Natural killer cell treated with Interleukin-12 subunit alpha and Interleukin-12 subunit beta and Interleukin-15 and Interleukin-18, amount 100 ng/mL, for 72 hours (primary cell): ENCODE results near the gene IPO11. TPM values are rescaled to one million over a fixed set of nuclear protein-coding genes. Genes with fewer than 3 reads are reported as not detected.

Experiments used
- ATAC-seq, 2 donors: fragments of 150-1000 bp; cut with Tn5 transposase in 1 of 2; sonication (Bioruptor Pico), chemical (Tn5 transposase) in 1 of 2; 2 replicates each; pipeline ENCODE4 v1.10.0; 2021
- DNase-seq: peaks from one replicate; pipeline ENCODE4 v3.0.0; 2022; ENCODE audit warnings: low spot score
- H3K27ac Mint-ChIP-seq, 2 donors: 1 replicate in 1 of 2; 2 replicates in 1 of 2; pipeline ENCODE4 v1.8.0; 2022; ENCODE audit warnings: mixed read lengths in 2 of 2, mild to moderate bottlenecking in 1 of 2, moderate library complexity in 1 of 2
- H3K27me3 Mint-ChIP-seq, 2 donors: 1 replicate in 1 of 2; 2 replicates in 1 of 2; pipeline ENCODE4 v1.8.0; 2022; ENCODE audit warnings: mixed read lengths in 2 of 2
- H3K36me3 Mint-ChIP-seq: one replicate; pipeline ENCODE4 v1.8.0; 2022; ENCODE audit warnings: mixed read lengths
- H3K4me1 Mint-ChIP-seq, 2 donors: 1 replicate in 1 of 2; 2 replicates in 1 of 2; pipeline ENCODE4 v1.8.0; 2022; ENCODE audit warnings: low read depth in 2 of 2, mixed read lengths in 2 of 2, mild to moderate bottlenecking in 1 of 2
- H3K4me3 Mint-ChIP-seq: one replicate; pipeline ENCODE4 v1.8.0; 2022; ENCODE audit warnings: mixed read lengths
- H3K9me3 Mint-ChIP-seq: 2 replicates; pipeline ENCODE4 v1.8.0; 2022; ENCODE audit warnings: mixed read lengths
- total RNA-seq, 2 donors: library from RNA; stranded (reverse); gene quantifications; one replicate each; pipeline ENCODE4 v1.2.3, GENCODE V29; 2022

IPO11 gene
- total RNA-seq, 2 donors from 2014 or later: 33.5 to 77.2 TPM

GRCh38 chr5:62473209-62473608 is 60.6 kb downstream of the IPO11 start:
- peak overlapping the region; percentile 58 to 59 for H3K27ac Mint-ChIP-seq
- H3K4me1 Mint-ChIP-seq: peaks cover 0 to 6% of the 10 kb centered on the region in 2 donors
- no peaks in the 10 kb centered on the region for H3K9me3 Mint-ChIP-seq
- ATAC-seq (no peak), DNase-seq (no peak)
- peaks cover 6% of the 10 kb centered on the region for H3K36me3 Mint-ChIP-seq
- H3K27me3 Mint-ChIP-seq: no peaks in the 10 kb centered on the region
- peak overlapping the region; percentile 23 for H3K4me3 Mint-ChIP-seq

- H3K27me3 Mint-ChIP-seq: no peaks in the 10 kb centered on the region
- peaks cover 0 to 6% of the 10 kb centered on the region in 2 donors for H3K4me1 Mint-ChIP-seq
- H3K9me3 Mint-ChIP-seq: no peaks in the 10 kb centered on the region
- DNase-seq (no peak), ATAC-seq (no peak)
- H3K27ac Mint-ChIP-seq: no peak overlapping the region
- H3K36me3 Mint-ChIP-seq: no peaks in the 10 kb centered on the region
- H3K4me3 Mint-ChIP-seq: no peak overlapping the region
These were observed 62.5 kb downstream of the IPO11 start for GRCh38 chr5:62475072-62475471.

GRCh38 chr5:62477801-62478200 is 65.2 kb downstream of the IPO11 start:
- no peak overlapping the region for H3K4me3 Mint-ChIP-seq
- DNase-seq: no peak
- peaks cover 9% of the 10 kb centered on the region for H3K36me3 Mint-ChIP-seq
- no peak overlapping the region for H3K27ac Mint-ChIP-seq
- no peaks in the 10 kb centered on the region for H3K9me3 Mint-ChIP-seq
- ATAC-seq: no peak
- peaks cover 2 to 6% of the 10 kb centered on the region in 2 donors for H3K4me1 Mint-ChIP-seq
- no peaks in the 10 kb centered on the region for H3K27me3 Mint-ChIP-seq

GRCh38 chr5:62483556-62483955 is 71.0 kb downstream of the IPO11 start:
- H3K9me3 Mint-ChIP-seq: no peaks in the 10 kb centered on the region

GRCh38 chr5:62486672-62487071 is 74.1 kb downstream of the IPO11 start:
- peaks cover 15% of the 10 kb centered on the region for H3K36me3 Mint-ChIP-seq
- DNase-seq (no peak), ATAC-seq (no peak)
- no peak overlapping the region for H3K27ac Mint-ChIP-seq
- no peaks in the 10 kb centered on the region for H3K9me3 Mint-ChIP-seq
- no peak overlapping the region for H3K4me3 Mint-ChIP-seq
- no peaks in the 10 kb centered on the region for H3K27me3 Mint-ChIP-seq
- H3K4me1 Mint-ChIP-seq: no peaks in the 10 kb centered on the region

More at GRCh38 chr5:62483556-62483955, 71.0 kb downstream of the IPO11 start:
- peaks cover 0 to 2% of the 10 kb centered on the region in 2 donors for H3K4me1 Mint-ChIP-seq
- ATAC-seq (no peak), DNase-seq (no peak)
- no peak overlapping the region for H3K4me3 Mint-ChIP-seq
- H3K36me3 Mint-ChIP-seq: peaks cover 13% of the 10 kb centered on the region
- H3K27me3 Mint-ChIP-seq: no peaks in the 10 kb centered on the region
- no peak overlapping the region for H3K27ac Mint-ChIP-seq

GRCh38 chr5:62488531-62488930 is 76.0 kb downstream of the IPO11 start:
- Mint-ChIP-seq H3K4me3 (no peak overlapping the region), H3K9me3 (no peaks in the 10 kb centered on the region), H3K4me1 (no peaks in the 10 kb centered on the region), H3K36me3 (peaks cover 20% of the 10 kb centered on the region), H3K27ac (no peak overlapping the region), H3K27me3 (no peaks in the 10 kb centered on the region)
- no peak for DNase-seq
- ATAC-seq: no peak

- no peak overlapping the region for H3K27ac Mint-ChIP-seq
- no peaks in the 10 kb centered on the region for H3K9me3 Mint-ChIP-seq
- DNase-seq (no peak), ATAC-seq (no peak)
- H3K4me1 Mint-ChIP-seq: no peaks in the 10 kb centered on the region
- H3K4me3 Mint-ChIP-seq: no peak overlapping the region
- peaks cover 20% of the 10 kb centered on the region for H3K36me3 Mint-ChIP-seq
- H3K27me3 Mint-ChIP-seq: no peaks in the 10 kb centered on the region
These were observed 76.9 kb downstream of the IPO11 start for GRCh38 chr5:62489471-62489870.

GRCh38 chr5:62494772-62495171 is 82.2 kb downstream of the IPO11 start:
- no peak overlapping the region for H3K27ac Mint-ChIP-seq
- no peaks in the 10 kb centered on the region for H3K9me3 Mint-ChIP-seq
- no peak overlapping the region for H3K4me3 Mint-ChIP-seq
- DNase-seq: no peak
- peaks cover 9% of the 10 kb centered on the region for H3K36me3 Mint-ChIP-seq
- H3K4me1 Mint-ChIP-seq: no peaks in the 10 kb centered on the region
- no peaks in the 10 kb centered on the region for H3K27me3 Mint-ChIP-seq
- ATAC-seq: no peak

- Mint-ChIP-seq H3K27ac (no peak overlapping the region), H3K27me3 (no peaks in the 10 kb centered on the region), H3K4me1 (no peaks in the 10 kb centered on the region), H3K36me3 (peaks cover 5% of the 10 kb centered on the region), H3K9me3 (no peaks in the 10 kb centered on the region), H3K4me3 (no peak overlapping the region)
- ATAC-seq (no peak), DNase-seq (no peak)
These were observed 84.3 kb downstream of the IPO11 start for GRCh38 chr5:62496876-62497275.

GRCh38 chr5:62498961-62499360 is 86.4 kb downstream of the IPO11 start:
- DNase-seq (no peak), ATAC-seq (no peak)
- Mint-ChIP-seq H3K27ac (no peak overlapping the region), H3K27me3 (no peaks in the 10 kb centered on the region), H3K4me3 (no peak overlapping the region), H3K9me3 (no peaks in the 10 kb centered on the region), H3K4me1 (no peaks in the 10 kb centered on the region), H3K36me3 (no peaks in the 10 kb centered on the region)

GRCh38 chr5:62499756-62500155 is 87.2 kb downstream of the IPO11 start:
- no peaks in the 10 kb centered on the region for H3K27me3 Mint-ChIP-seq
- no peaks in the 10 kb centered on the region for H3K9me3 Mint-ChIP-seq
- ATAC-seq: no peak
- H3K27ac Mint-ChIP-seq: no peak overlapping the region
- H3K36me3 Mint-ChIP-seq: no peaks in the 10 kb centered on the region
- no peak overlapping the region for H3K4me3 Mint-ChIP-seq
- DNase-seq: no peak
- no peaks in the 10 kb centered on the region for H3K4me1 Mint-ChIP-seq

GRCh38 chr5:62502456-62503101 is 90.0 kb downstream of the IPO11 start:
- Mint-ChIP-seq H3K27me3 (no peaks in the 10 kb centered on the region), H3K27ac (no peak overlapping the region), H3K9me3 (no peaks in the 10 kb centered on the region), H3K4me1 (no peaks in the 10 kb centered on the region), H3K4me3 (no peak overlapping the region), H3K36me3 (no peaks in the 10 kb centered on the region)
- DNase-seq: no peak
- no peak for ATAC-seq

GRCh38 chr5:62504129-62504528 is 91.6 kb downstream of the IPO11 start:
- no peak overlapping the region for H3K27ac Mint-ChIP-seq
- ATAC-seq (no peak), DNase-seq (no peak)
- H3K9me3 Mint-ChIP-seq: peaks cover 3% of the 10 kb centered on the region
- no peaks in the 10 kb centered on the region for H3K4me1 Mint-ChIP-seq
- no peaks in the 10 kb centered on the region for H3K27me3 Mint-ChIP-seq
- H3K4me3 Mint-ChIP-seq: no peak overlapping the region
- peaks cover 5% of the 10 kb centered on the region for H3K36me3 Mint-ChIP-seq

- no peak for DNase-seq
- Mint-ChIP-seq H3K9me3 (peaks cover 3% of the 10 kb centered on the region), H3K36me3 (peaks cover 15% of the 10 kb centered on the region), H3K27ac (no peak overlapping the region), H3K27me3 (no peaks in the 10 kb centered on the region), H3K4me3 (no peak overlapping the region), H3K4me1 (peaks cover 0 to 5% of the 10 kb centered on the region in 2 donors)
- no peak for ATAC-seq
These were observed 94.3 kb downstream of the IPO11 start for GRCh38 chr5:62506659-62507460.
